ENCODE results near the gene GSTM2.

GSTM2 gene

DNA sequence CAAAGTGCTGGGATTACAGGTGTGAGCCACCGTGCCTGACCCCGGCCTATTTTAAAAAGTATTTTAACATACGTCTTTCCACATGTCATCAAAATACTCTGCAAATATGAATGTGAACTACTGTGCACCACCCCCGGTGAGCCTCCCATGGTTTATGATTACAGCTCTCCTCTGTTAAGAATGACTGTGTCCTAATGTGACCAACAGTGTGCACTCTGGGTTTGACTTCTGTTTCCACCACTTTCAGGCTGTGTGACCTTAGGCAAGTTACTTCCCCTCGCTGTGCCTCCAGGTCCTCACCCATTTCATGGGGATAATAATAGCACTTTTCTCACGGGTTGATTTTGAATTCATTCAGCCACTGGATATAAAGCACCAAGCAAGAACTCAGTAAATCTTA, 33.6 kb upstream of the GSTM2 start:
- TF ChIP-seq, protein P1, sequence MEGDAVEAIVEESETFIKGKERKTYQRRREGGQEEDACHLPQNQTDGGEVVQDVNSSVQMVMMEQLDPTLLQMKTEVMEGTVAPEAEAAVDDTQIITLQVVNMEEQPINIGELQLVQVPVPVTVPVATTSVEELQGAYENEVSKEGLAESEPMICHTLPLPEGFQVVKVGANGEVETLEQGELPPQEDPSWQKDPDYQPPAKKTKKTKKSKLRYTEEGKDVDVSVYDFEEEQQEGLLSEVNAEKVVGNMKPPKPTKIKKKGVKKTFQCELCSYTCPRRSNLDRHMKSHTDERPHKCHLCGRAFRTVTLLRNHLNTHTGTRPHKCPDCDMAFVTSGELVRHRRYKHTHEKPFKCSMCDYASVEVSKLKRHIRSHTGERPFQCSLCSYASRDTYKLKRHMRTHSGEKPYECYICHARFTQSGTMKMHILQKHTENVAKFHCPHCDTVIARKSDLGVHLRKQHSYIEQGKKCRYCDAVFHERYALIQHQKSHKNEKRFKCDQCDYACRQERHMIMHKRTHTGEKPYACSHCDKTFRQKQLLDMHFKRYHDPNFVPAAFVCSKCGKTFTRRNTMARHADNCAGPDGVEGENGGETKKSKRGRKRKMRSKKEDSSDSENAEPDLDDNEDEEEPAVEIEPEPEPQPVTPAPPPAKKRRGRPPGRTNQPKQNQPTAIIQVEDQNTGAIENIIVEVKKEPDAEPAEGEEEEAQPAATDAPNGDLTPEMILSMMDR (IDR thresholded peaks at IDR 0.05; ENCODE audit: low read depth, low read length) = no peak
- H3K9me3 ChIP-seq (ENCODE audit: severe bottlenecking) = no peaks in the 10 kb centered on the region

DNA sequence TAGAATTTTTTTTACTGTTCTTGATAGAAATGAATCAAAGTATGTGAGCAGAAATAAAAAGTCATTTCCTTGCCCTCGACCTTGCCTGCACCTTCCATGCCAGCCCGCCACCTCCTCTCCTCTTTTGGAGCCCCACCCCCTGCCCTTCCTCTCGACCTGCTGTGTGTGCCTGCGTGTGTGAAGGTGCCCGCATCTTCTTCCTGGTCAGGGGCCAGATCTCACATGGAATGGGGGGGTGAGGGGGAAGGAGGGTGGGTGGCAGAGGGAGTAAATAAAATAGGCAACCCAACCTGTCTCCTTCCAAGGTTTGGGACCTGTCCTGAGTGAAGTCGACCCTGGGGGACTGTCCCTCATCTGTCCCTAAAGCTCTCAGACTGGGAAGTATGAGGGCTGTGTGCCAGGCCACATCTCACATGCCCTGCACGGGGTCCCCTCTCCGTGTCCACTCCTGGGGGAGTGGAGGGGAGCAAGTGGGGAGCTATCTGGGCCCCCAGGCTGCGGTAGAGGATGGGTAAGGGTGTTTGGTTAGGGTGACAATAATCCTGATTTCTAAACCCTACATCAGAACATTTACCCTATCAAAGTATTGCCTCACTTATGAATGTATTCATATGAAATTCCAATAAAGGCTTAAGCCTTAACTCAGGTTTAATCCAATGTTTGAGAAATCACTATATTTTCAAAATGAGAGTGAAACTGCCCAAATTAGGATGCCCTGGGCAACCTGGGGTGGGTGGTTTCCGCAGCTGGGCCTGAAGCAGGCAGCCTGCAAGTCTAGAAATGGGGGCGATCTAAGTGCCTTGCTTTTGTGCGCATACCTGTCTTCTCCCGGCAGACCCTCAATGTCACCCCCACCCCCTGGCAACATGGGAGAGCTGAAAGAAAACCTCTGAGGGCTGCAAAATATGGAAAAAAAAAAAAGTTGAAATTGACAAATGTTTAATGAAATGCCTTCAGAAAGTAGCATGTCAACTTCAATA, 32.8 kb upstream of the GSTM2 start:
- DNase-seq = no peak
- no peak overlapping the region for H3K27ac ChIP-seq

More for the DNA sequence above, 33.6 kb upstream of the GSTM2 start:
- Histone ChIP-seq H3K36me3 (peaks cover 25% of the 10 kb centered on the region), H3K4me3 (ENCODE audit: low read depth, low read length) (no peak overlapping the region), H3K27me3 (ENCODE audit: insufficient read depth, low read depth, severe bottlenecking) (no peaks in the 10 kb centered on the region), H3K27ac (no peak overlapping the region)
- DNase-seq = no peak

DNA sequence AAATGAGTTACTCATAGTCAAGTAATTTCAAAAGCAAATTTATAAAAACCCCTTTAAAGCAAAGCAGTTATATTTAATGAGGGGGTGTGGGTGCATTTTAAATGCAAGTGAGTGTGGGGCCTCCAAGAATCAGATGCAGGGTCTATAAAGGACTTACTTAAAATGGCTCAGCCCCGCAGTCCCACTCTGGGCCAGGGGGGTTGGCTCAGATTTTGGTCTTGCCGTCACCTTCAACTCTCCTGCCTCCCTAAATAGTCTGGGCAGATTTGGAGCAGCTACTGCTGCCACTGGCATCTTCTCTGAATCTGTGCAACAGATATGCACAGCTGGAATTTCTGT, 32.0 kb upstream of the GSTM2 start:
- H3K27me3 ChIP-seq (ENCODE audit: insufficient read depth, low read depth, severe bottlenecking) = no peaks in the 10 kb centered on the region
- H3K4me3 ChIP-seq (ENCODE audit: low read depth, low read length) = no peak overlapping the region
- TF ChIP-seq, protein P1 (IDR thresholded peaks at IDR 0.05; ENCODE audit: low read depth, low read length) = no peak
- DNase-seq = no peak
- no peak overlapping the region for H3K27ac ChIP-seq
- peaks cover 13% of the 10 kb centered on the region for H3K36me3 ChIP-seq
- no peaks in the 10 kb centered on the region for H3K9me3 ChIP-seq (ENCODE audit: severe bottlenecking)

More for the DNA sequence above, 32.8 kb upstream of the GSTM2 start:
- no peaks in the 10 kb centered on the region for H3K9me3 ChIP-seq (ENCODE audit: severe bottlenecking)
- TF ChIP-seq, protein P1 (IDR thresholded peaks at IDR 0.05; ENCODE audit: low read depth, low read length) = no peak
- peaks cover 17% of the 10 kb centered on the region for H3K36me3 ChIP-seq
- no peak overlapping the region for H3K4me3 ChIP-seq (ENCODE audit: low read depth, low read length)
- H3K27me3 ChIP-seq (ENCODE audit: insufficient read depth, low read depth, severe bottlenecking) = no peaks in the 10 kb centered on the region

DNA sequence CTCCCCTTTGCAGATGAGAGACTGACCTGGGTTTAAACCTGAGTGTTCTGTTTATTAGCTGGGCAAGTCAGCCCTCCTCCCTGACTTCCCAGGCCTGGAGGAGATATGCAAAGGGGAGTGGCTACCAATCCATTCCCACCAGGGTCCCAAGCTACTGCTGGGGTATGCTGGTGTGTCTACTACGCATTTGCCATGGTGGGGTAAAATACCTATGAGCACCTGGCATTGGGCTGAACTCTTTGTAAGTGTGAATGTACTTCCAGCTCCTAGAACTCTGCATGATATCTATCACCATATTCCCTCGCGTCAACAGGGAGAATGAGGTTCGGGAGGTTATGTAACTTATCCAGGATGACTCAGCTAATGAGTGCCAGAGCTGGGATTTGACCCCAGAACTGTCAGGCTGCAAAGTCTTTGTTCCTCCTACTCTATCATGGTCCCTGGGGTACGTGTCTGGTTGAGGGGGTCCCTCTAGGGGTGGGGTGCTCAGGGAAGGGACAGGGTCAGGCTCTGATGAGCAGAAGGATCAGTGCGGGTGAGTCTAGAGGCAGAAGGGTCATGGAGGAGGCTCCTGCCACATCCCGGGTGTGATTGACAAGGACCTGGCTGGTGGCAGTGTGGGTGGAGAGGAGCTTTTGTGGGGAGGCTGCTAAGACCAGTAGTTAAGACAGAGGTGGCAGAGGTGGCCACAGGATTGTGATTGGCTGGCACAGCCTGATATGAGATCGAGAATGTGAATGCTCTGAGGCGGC, 31.5 kb upstream of the GSTM2 start:
- H3K9me3 ChIP-seq (ENCODE audit: severe bottlenecking) = no peaks in the 10 kb centered on the region
- peaks cover 8% of the 10 kb centered on the region for H3K36me3 ChIP-seq
- H3K27me3 ChIP-seq (ENCODE audit: insufficient read depth, low read depth, severe bottlenecking) = no peaks in the 10 kb centered on the region
- TF ChIP-seq, protein P1 (IDR thresholded peaks at IDR 0.05; ENCODE audit: low read depth, low read length) = no peak
- no peak overlapping the region for H3K27ac ChIP-seq
- H3K4me3 ChIP-seq (ENCODE audit: low read depth, low read length) = no peak overlapping the region
- DNase-seq = no peak

DNA sequence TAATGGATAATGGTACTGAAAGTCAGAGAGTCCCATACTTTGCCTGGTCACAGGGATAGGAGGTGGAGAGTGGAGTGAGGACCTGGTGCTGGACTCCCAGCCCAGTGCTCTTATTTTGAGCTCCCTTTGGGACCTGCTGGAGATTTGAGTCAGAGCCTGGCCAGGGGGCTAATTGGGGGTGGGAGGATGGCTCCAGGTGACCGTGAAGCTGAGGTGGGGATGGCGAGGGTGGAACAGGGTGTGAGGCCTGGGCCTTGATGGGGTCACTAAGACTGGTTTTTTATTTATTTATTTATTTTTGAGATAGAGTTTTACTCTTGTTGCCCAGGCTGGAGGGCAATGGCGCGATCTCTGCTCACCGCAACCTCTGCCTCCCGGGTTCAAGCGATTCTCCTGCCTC, 30.4 kb upstream of the GSTM2 start:
- no peaks in the 10 kb centered on the region for H3K36me3 ChIP-seq
- no peaks in the 10 kb centered on the region for H3K9me3 ChIP-seq (ENCODE audit: severe bottlenecking)
- H3K27ac ChIP-seq = peak overlapping the region; percentile 83
- no peak for DNase-seq
- H3K27me3 ChIP-seq (ENCODE audit: insufficient read depth, low read depth, severe bottlenecking) = no peaks in the 10 kb centered on the region
- no peak overlapping the region for H3K4me3 ChIP-seq (ENCODE audit: low read depth, low read length)
- TF ChIP-seq, protein P1 (IDR thresholded peaks at IDR 0.05; ENCODE audit: low read depth, low read length) = no peak
